Caco-2 (cell line): ENCODE measurements around the gene RAD51C. TPM values are rescaled to one million over a fixed set of nuclear protein-coding genes. Genes with fewer than 3 reads are reported as not detected.
"Not testable (repeated sequence)": the region's sequence is repeated elsewhere in the genome, so short reads cannot be mapped to it uniquely, and the experiment has no call there.

ENCODE experiments used
- BruUV-seq: library from RNA; stranded (reverse); fragments of 400-500 nt; replicated peaks from 2 replicates; lab custom pipeline; 2021; lab: Mats Ljungman, UMichigan
- CTCF ChIA-PET: fragments of 300-600 bp; sonication (Branson Sonifier 250); formaldehyde crosslinking; loops from one replicate; lab custom pipeline; 2022; ENCODE audit warnings: antibody characterized with exemption; lab: Charles Lee
- POLR2A ChIA-PET: fragments of 300-600 bp; sonication (Branson Sonifier 250); formaldehyde crosslinking; loops from one replicate; lab custom pipeline; 2022; ENCODE audit warnings: antibody characterized with exemption; lab: Charles Lee
- DNase-seq, 2 experiments: peaks; one replicate each; pipeline versions ENCODE4 v3.0.0 to v3.0.0-alpha.2; 2020 to 2022
- H3K27me3 ChIP-seq: replicated peaks from 2 replicates; pipeline ENCODE4 v1.6.0; 2011; ENCODE audit warnings: low read length; ENCODE audit not compliant: control insufficient read depth, insufficient read depth
- H3K36me3 ChIP-seq: 2 replicates; pipeline ENCODE4 v1.5.1; 2011; ENCODE audit warnings: low read length; ENCODE audit not compliant: control insufficient read depth, insufficient read depth
- H3K4me1 ChIP-seq: fragments of 250-450 bp; sonication (Bioruptor Pico); 2 replicates; pipeline ENCODE4 v1.5.1; 2020; ENCODE audit warnings: mild to moderate bottlenecking
- H3K4me3 ChIP-seq: 2 replicates; pipeline ENCODE4 v1.5.1; 2011; ENCODE audit warnings: low read depth, mild to moderate bottlenecking, control low read depth, low read length
- H3K9me3 ChIP-seq: fragments of 250-450 bp; sonication (Bioruptor Pico); 2 replicates; pipeline ENCODE4 v1.5.1; 2020; ENCODE audit warnings: mild to moderate bottlenecking, moderate library complexity
- H3K27ac Mint-ChIP-seq: one replicate; pipeline ENCODE4 v1.8.0; 2022; ENCODE audit warnings: mixed read lengths; ENCODE audit not compliant: unreplicated experiment
- H3K27me3 Mint-ChIP-seq: one replicate; pipeline ENCODE4 v1.8.0; 2022; ENCODE audit warnings: mixed read lengths; ENCODE audit not compliant: insufficient read depth, unreplicated experiment
- H3K36me3 Mint-ChIP-seq: one replicate; pipeline ENCODE4 v1.8.0; 2022; ENCODE audit warnings: mild to moderate bottlenecking, mixed read lengths; ENCODE audit not compliant: insufficient read depth, unreplicated experiment
- H3K4me1 Mint-ChIP-seq: one replicate; pipeline ENCODE4 v1.8.0; 2022; ENCODE audit warnings: low read depth, mixed read lengths; ENCODE audit not compliant: unreplicated experiment
- H3K4me3 Mint-ChIP-seq: one replicate; pipeline ENCODE4 v1.8.0; 2022; ENCODE audit warnings: mild to moderate bottlenecking, moderate library complexity, mixed read lengths; ENCODE audit not compliant: unreplicated experiment
- H3K9me3 Mint-ChIP-seq: one replicate; pipeline ENCODE4 v1.8.0; 2022; ENCODE audit warnings: mixed read lengths; ENCODE audit not compliant: unreplicated experiment
- intact Hi-C: fragments of 100-400 bp; cut with micrococcal nuclease; formaldehyde crosslinking; loops from one replicate; pipeline ENCODE4 v1.10.0; 2022; ENCODE audit not compliant: unreplicated experiment
- total RNA-seq: library from RNA; stranded (reverse); gene quantifications from 2 replicates; pipeline ENCODE4 v1.2.3, GENCODE V29; 2022
- TF ChIP-seq, protein P1 (sequence below), 2 experiments: fragments of 200-600 bp in 1 of 2; IDR thresholded peaks; 1 replicate in 1 of 2; 2 replicates in 1 of 2; pipeline versions ENCODE4 v1.5.1 to v1.8.0; 2011 to 2022; ENCODE audit warnings: antibody characterized with exemption in 1 of 2, control low read depth in 1 of 2, inconsistent platforms in 1 of 2, low read depth in 1 of 2, low read length in 1 of 2, mild to moderate bottlenecking in 1 of 2, moderate library complexity in 1 of 2; ENCODE audit not compliant: insufficient read depth in 1 of 2, severe bottlenecking in 1 of 2, unreplicated experiment in 1 of 2

The RAD51C gene
- total RNA-seq, 1 experiment from 2014 or later: 61.2 TPM

GRCh38 chr17:58764373-58764772 lies 72.0 kb downstream of the RAD51C start:
- no peaks in the 10 kb centered on the region for H3K4me1 Mint-ChIP-seq
- POLR2A ChIA-PET: no interaction called here

GRCh38 chr17:58778482-58778881 lies 86.1 kb downstream of the RAD51C start:
- intact Hi-C loops, H3K36me3 ChIP-seq, DNase-seq, H3K27me3 Mint-ChIP-seq, BruUV-seq, H3K9me3 ChIP-seq, H3K36me3 Mint-ChIP-seq, H3K4me3 Mint-ChIP-seq, H3K27me3 ChIP-seq, H3K27ac Mint-ChIP-seq, H3K4me1 ChIP-seq, H3K4me3 ChIP-seq, H3K9me3 Mint-ChIP-seq, H3K4me1 Mint-ChIP-seq: not testable (repeated sequence)
- ChIA-PET CTCF (interaction anchor here (0.6 kb wide), 1 partner anchor 191 kb away, joined by 6 read pairs; no protein-coding TSS in a partner anchor), POLR2A (interaction anchor here (0.6 kb wide), 1 partner anchor 134 kb away, joined by 5 read pairs; no protein-coding TSS in a partner anchor)

More at GRCh38 chr17:58764373-58764772, 72.0 kb downstream of the RAD51C start:
- no peak for DNase-seq
- H3K36me3 ChIP-seq: no peaks in the 10 kb centered on the region
- no peak overlapping the region for H3K4me3 ChIP-seq
- intact Hi-C loops: no loop called here
- H3K9me3 Mint-ChIP-seq: no peaks in the 10 kb centered on the region
- CTCF ChIA-PET: no interaction called here
- TF ChIP-seq, protein P1, sequence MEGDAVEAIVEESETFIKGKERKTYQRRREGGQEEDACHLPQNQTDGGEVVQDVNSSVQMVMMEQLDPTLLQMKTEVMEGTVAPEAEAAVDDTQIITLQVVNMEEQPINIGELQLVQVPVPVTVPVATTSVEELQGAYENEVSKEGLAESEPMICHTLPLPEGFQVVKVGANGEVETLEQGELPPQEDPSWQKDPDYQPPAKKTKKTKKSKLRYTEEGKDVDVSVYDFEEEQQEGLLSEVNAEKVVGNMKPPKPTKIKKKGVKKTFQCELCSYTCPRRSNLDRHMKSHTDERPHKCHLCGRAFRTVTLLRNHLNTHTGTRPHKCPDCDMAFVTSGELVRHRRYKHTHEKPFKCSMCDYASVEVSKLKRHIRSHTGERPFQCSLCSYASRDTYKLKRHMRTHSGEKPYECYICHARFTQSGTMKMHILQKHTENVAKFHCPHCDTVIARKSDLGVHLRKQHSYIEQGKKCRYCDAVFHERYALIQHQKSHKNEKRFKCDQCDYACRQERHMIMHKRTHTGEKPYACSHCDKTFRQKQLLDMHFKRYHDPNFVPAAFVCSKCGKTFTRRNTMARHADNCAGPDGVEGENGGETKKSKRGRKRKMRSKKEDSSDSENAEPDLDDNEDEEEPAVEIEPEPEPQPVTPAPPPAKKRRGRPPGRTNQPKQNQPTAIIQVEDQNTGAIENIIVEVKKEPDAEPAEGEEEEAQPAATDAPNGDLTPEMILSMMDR (IDR thresholded peaks at IDR 0.05; ENCODE audit: insufficient read depth in 1 of 2, low read depth in 1 of 2, low read length in 1 of 2, severe bottlenecking in 1 of 2, unreplicated experiment in 1 of 2): no peak
- H3K36me3 Mint-ChIP-seq: no peaks in the 10 kb centered on the region
- H3K4me3 Mint-ChIP-seq: no peak overlapping the region
- no peaks in the 10 kb centered on the region for H3K4me1 ChIP-seq
- H3K9me3 ChIP-seq: no peaks in the 10 kb centered on the region
- BruUV-seq: no TSS peak
- peaks cover 10% of the 10 kb centered on the region for H3K27me3 Mint-ChIP-seq
- H3K27me3 ChIP-seq: no peaks in the 10 kb centered on the region
- no peak overlapping the region for H3K27ac Mint-ChIP-seq

DNA sequence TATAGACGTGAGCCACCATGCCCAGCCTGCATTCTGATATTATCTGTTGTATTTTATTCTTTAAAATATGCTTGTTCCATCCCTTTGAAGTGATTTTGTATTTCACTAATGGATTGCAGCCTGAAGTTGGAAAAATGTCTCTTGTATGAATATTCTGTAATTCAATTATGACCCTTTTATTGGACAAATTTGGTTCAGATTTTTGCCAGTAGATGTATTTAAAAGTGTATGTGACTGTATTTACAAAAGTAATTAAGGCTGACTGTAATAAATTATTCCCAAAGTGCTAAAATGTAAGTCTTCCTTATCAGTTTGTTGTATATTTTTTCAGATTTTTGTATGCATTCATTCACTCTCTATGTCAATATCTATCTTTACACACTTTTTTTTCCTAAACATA lies 87.0 kb downstream of the RAD51C start:
- ChIA-PET POLR2A (no interaction called here), CTCF (no interaction called here)
- BruUV-seq: no TSS peak
- Mint-ChIP-seq H3K27ac (no peak overlapping the region), H3K36me3 (no peaks in the 10 kb centered on the region), H3K4me3 (no peak overlapping the region), H3K4me1 (no peaks in the 10 kb centered on the region), H3K27me3 (peaks cover 6% of the 10 kb centered on the region), H3K9me3 (no peaks in the 10 kb centered on the region)
- Histone ChIP-seq H3K36me3 (no peaks in the 10 kb centered on the region), H3K27me3 (no peaks in the 10 kb centered on the region), H3K4me1 (no peaks in the 10 kb centered on the region), H3K9me3 (peaks cover 3% of the 10 kb centered on the region; the same call in 1 of the 2 replicates), H3K4me3 (no peak overlapping the region)
- TF ChIP-seq, protein P1 (IDR thresholded peaks at IDR 0.05; ENCODE audit: insufficient read depth in 1 of 2, low read depth in 1 of 2, low read length in 1 of 2, severe bottlenecking in 1 of 2, unreplicated experiment in 1 of 2): no peak
- DNase-seq: no peak
- intact Hi-C loops: no loop called here
